ENCODE measurements around the gene DEGS2. TPM values are rescaled to one million over a fixed set of nuclear protein-coding genes. Genes with fewer than 3 reads are reported as not detected.

Gene DEGS2
- total RNA-seq, 1 experiment from 2014 or later = 5.1 TPM

DNA sequence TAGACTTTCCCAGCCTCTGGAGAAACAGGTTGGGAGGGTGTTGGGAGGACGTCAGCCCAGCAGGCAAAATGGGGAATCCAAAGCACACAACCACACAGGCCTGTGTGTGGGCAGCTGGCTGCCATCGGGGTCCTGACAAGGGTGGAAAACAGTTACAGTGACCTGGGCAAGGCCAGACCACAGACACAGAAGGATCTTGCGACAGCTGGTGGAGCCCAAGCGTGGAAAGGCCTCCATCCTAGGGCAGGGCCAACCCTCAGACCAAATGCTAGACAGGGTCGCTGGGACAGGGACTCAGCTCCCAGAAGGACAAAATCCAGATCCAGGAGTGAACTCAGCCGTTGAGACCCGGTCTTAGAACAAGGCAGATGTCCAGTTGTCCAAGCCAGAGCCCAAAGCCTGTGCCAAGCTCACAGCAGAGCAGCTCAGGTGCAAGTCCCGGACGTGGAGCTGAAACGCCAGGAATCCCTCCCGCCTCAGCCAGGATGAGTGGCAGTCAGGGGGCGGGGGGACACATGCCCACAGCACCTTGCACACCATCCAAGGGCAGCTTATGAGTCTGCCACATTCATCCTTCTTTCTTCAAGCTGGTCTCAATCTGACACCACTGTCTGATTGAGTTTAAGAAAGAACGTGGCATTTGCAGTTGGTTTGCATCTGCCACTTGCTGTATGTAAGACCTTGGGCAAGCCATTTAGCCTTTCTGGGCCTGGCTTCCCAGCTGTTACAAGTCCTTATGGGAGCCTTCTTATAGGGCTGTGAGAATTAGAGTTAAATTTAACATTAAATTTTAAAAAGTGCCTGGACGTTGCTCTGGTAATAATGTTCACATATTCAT is 37.6 kb downstream of the DEGS2 start:
- Histone ChIP-seq H3K27me3 (replicated peaks; ENCODE audit: control insufficient read depth, insufficient read depth, low read length) (no peaks in the 10 kb centered on the region), H3K9me3 (no peaks in the 10 kb centered on the region), H3K36me3 (ENCODE audit: control insufficient read depth, insufficient read depth, low read length) (no peaks in the 10 kb centered on the region), H3K4me3 (ENCODE audit: low read depth, low read length) (no peak overlapping the region), H3K4me1 (no peaks in the 10 kb centered on the region)
- no peaks in the 10 kb centered on the region for H3K9me3 Mint-ChIP-seq (ENCODE audit: unreplicated experiment)
- no peaks in the 10 kb centered on the region for H3K27me3 Mint-ChIP-seq (ENCODE audit: insufficient read depth, unreplicated experiment)
- intact Hi-C loops (cut with micrococcal nuclease; ENCODE audit: unreplicated experiment) = no loop called here
- TF ChIP-seq, protein P1, sequence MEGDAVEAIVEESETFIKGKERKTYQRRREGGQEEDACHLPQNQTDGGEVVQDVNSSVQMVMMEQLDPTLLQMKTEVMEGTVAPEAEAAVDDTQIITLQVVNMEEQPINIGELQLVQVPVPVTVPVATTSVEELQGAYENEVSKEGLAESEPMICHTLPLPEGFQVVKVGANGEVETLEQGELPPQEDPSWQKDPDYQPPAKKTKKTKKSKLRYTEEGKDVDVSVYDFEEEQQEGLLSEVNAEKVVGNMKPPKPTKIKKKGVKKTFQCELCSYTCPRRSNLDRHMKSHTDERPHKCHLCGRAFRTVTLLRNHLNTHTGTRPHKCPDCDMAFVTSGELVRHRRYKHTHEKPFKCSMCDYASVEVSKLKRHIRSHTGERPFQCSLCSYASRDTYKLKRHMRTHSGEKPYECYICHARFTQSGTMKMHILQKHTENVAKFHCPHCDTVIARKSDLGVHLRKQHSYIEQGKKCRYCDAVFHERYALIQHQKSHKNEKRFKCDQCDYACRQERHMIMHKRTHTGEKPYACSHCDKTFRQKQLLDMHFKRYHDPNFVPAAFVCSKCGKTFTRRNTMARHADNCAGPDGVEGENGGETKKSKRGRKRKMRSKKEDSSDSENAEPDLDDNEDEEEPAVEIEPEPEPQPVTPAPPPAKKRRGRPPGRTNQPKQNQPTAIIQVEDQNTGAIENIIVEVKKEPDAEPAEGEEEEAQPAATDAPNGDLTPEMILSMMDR (IDR thresholded peaks at IDR 0.05; ENCODE audit: insufficient read depth in 1 of 2, low read depth in 1 of 2, low read length in 1 of 2, severe bottlenecking in 1 of 2, unreplicated experiment in 1 of 2) = no peak
- DNase-seq = no peak
- no peak overlapping the region for H3K27ac Mint-ChIP-seq (ENCODE audit: unreplicated experiment)
- no TSS peak for BruUV-seq (replicated peaks)
- POLR2A ChIA-PET = interaction anchor here (0.5 kb wide), 1 partner anchor 316 kb away, joined by 3 read pairs; no protein-coding TSS in a partner anchor
- no peak overlapping the region for H3K4me3 Mint-ChIP-seq (ENCODE audit: unreplicated experiment)
- peaks cover 5% of the 10 kb centered on the region for H3K4me1 Mint-ChIP-seq (ENCODE audit: low read depth, unreplicated experiment)
- CTCF ChIA-PET = interaction anchor here (0.8 to 2.5 kb wide), 6 partner anchors 34 to 140 kb away, joined by 3 to 27 read pairs (median 4); partner anchors contain the start of gene DEGS2
- no peaks in the 10 kb centered on the region for H3K36me3 Mint-ChIP-seq (ENCODE audit: insufficient read depth, unreplicated experiment)

DNA sequence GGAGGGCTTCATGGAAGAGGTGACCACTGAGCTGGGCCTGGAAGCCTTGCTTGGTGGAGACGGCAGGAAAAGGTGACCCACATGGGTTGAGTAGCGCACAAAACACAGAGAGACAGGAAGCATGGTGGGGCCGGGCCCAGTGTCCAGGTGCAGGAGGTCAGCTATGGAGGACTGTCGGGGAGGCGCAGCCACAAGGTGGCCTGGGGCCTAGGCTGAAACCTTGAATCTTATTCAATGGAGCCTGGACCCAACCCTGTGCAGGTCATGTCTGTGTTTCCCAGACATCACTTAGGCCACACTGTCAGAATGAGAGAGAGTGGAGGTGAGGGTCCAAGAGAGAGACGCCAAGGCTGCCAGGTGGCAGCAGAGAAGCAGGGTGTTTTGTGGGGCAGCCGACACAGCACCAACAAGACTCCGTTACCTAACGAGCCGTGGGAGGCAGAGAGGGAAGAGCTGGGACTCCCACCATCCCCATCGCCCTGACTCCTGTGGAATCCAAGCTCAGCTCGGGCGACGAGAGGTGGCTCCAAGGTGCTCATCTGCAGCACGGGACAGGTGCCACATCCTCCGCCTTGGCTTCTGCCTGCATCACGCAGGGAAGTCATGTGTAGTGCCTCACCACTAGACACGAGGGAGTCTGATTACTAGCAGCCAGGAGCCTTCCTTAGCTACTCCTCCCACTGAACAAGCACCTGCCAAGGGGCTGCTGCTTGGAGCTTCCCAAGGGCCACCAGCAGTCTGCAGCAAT is 38.7 kb downstream of the DEGS2 start:
- intact Hi-C loops (cut with micrococcal nuclease; ENCODE audit: unreplicated experiment) = no loop called here
- TF ChIP-seq, protein P1 (IDR thresholded peaks at IDR 0.05; ENCODE audit: insufficient read depth in 1 of 2, low read depth in 1 of 2, low read length in 1 of 2, severe bottlenecking in 1 of 2, unreplicated experiment in 1 of 2) = no peak
- no peaks in the 10 kb centered on the region for H3K36me3 Mint-ChIP-seq (ENCODE audit: insufficient read depth, unreplicated experiment)
- POLR2A ChIA-PET = no interaction called here
- H3K27me3 Mint-ChIP-seq (ENCODE audit: insufficient read depth, unreplicated experiment) = no peaks in the 10 kb centered on the region
- no peaks in the 10 kb centered on the region for H3K4me1 ChIP-seq
- no peak overlapping the region for H3K4me3 Mint-ChIP-seq (ENCODE audit: unreplicated experiment)
- H3K36me3 ChIP-seq (ENCODE audit: control insufficient read depth, insufficient read depth, low read length) = no peaks in the 10 kb centered on the region
- no peaks in the 10 kb centered on the region for H3K27me3 ChIP-seq (replicated peaks; ENCODE audit: control insufficient read depth, insufficient read depth, low read length)
- no peak overlapping the region for H3K27ac Mint-ChIP-seq (ENCODE audit: unreplicated experiment)
- CTCF ChIA-PET = interaction anchor here (2.5 kb wide), 1 partner anchor 73 kb away, joined by 27 read pairs; no protein-coding TSS in a partner anchor
- peaks cover 5% of the 10 kb centered on the region for H3K4me1 Mint-ChIP-seq (ENCODE audit: low read depth, unreplicated experiment)
- H3K4me3 ChIP-seq (ENCODE audit: low read depth, low read length) = no peak overlapping the region
- no peaks in the 10 kb centered on the region for H3K9me3 ChIP-seq
- DNase-seq = no peak
- no TSS peak for BruUV-seq (replicated peaks)
- H3K9me3 Mint-ChIP-seq (ENCODE audit: unreplicated experiment) = no peaks in the 10 kb centered on the region

DNA sequence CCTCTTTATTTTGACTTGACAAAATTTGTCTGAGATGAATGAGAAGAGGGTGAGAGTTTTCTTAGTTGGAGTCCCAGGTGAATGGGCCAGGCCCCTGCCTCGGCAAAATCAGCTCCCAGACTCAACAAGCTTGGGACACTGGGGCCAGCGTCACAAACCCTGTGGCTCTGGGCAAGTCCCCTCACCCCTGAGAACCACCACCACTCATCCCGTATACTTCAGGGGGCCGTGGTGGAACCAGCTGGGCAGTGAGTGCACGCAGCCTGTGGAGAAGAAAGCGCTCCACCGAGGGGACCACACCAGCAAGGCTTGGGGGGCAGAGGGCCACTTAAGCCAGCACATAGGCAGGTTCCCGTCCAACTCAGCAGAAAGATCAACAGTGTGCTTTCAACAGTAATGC is 40.2 kb downstream of the DEGS2 start:
- H3K9me3 Mint-ChIP-seq (ENCODE audit: unreplicated experiment) = no peaks in the 10 kb centered on the region
- ChIA-PET CTCF (no interaction called here), POLR2A (no interaction called here)
- H3K27ac Mint-ChIP-seq (ENCODE audit: unreplicated experiment) = no peak overlapping the region
- no peak for DNase-seq
- Histone ChIP-seq H3K36me3 (ENCODE audit: control insufficient read depth, insufficient read depth, low read length) (no peaks in the 10 kb centered on the region), H3K9me3 (no peaks in the 10 kb centered on the region), H3K4me3 (ENCODE audit: low read depth, low read length) (no peak overlapping the region), H3K4me1 (no peaks in the 10 kb centered on the region), H3K27me3 (replicated peaks; ENCODE audit: control insufficient read depth, insufficient read depth, low read length) (no peaks in the 10 kb centered on the region)
- intact Hi-C loops (cut with micrococcal nuclease; ENCODE audit: unreplicated experiment) = loop anchor here (5.0 kb wide), 1 partner anchor 38 kb away; the partner anchor contains the start of gene DEGS2
- no peak overlapping the region for H3K4me3 Mint-ChIP-seq (ENCODE audit: unreplicated experiment)
- TF ChIP-seq, protein P1 (IDR thresholded peaks at IDR 0.05; ENCODE audit: insufficient read depth in 1 of 2, low read depth in 1 of 2, low read length in 1 of 2, severe bottlenecking in 1 of 2, unreplicated experiment in 1 of 2) = no peak
- no peaks in the 10 kb centered on the region for H3K27me3 Mint-ChIP-seq (ENCODE audit: insufficient read depth, unreplicated experiment)
- H3K4me1 Mint-ChIP-seq (ENCODE audit: low read depth, unreplicated experiment) = peaks cover 5% of the 10 kb centered on the region
- no peaks in the 10 kb centered on the region for H3K36me3 Mint-ChIP-seq (ENCODE audit: insufficient read depth, unreplicated experiment)
- BruUV-seq (replicated peaks) = no TSS peak
